Erythroblast (primary cell): ENCODE results near the gene GABRA5.

Experiments
- DNase-seq, 2 experiments: peaks; one replicate each; lab custom pipeline; 2025; lab: John Stamatoyannopoulos, UW
- GATA1 ChIP-seq: IDR thresholded peaks from 2 replicates; pipeline ENCODE4 v1.6.1; 2011; ENCODE audit warnings: low read depth, mild to moderate bottlenecking, control low read depth, low read length, moderate library complexity
- POLR2A ChIP-seq: IDR thresholded peaks from 2 replicates; pipeline ENCODE4 v1.6.1; 2011; ENCODE audit warnings: mild to moderate bottlenecking, low read length

GABRA5 gene

GRCh38 chr15:26910715-26911114, 43.9 kb downstream of the GABRA5 start:
- TF ChIP-seq POLR2A (no peak), GATA1 (no peak)
- DNase-seq: no peak

GRCh38 chr15:26921433-26921832, 54.6 kb downstream of the GABRA5 start:
- no peak for DNase-seq
- no peak for TF ChIP-seq GATA1
- no peak for TF ChIP-seq POLR2A

- TF ChIP-seq GATA1 (no peak), POLR2A (no peak)
- no peak for DNase-seq
These were observed 59.2 kb downstream of the GABRA5 start for GRCh38 chr15:26926081-26926480.

GRCh38 chr15:26928051-26928450, 61.2 kb downstream of the GABRA5 start:
- DNase-seq: no peak
- TF ChIP-seq POLR2A: no peak
- TF ChIP-seq GATA1: no peak

GRCh38 chr15:26929588-26929987, 62.7 kb downstream of the GABRA5 start:
- TF ChIP-seq POLR2A: no peak
- no peak for TF ChIP-seq GATA1
- DNase-seq: no peak

- no peak for DNase-seq
- TF ChIP-seq POLR2A (no peak), GATA1 (no peak)
These were observed 68.0 kb downstream of the GABRA5 start for GRCh38 chr15:26934848-26935247.

GRCh38 chr15:26935322-26935721, 68.5 kb downstream of the GABRA5 start:
- no peak for DNase-seq
- TF ChIP-seq POLR2A (no peak), GATA1 (no peak)

GRCh38 chr15:26936502-26936901, 69.6 kb downstream of the GABRA5 start:
- no peak for DNase-seq
- TF ChIP-seq GATA1 (no peak), POLR2A (no peak)

GRCh38 chr15:26937134-26937533, 70.3 kb downstream of the GABRA5 start:
- TF ChIP-seq GATA1 (no peak), POLR2A (no peak)
- no peak for DNase-seq

- no peak for DNase-seq
- TF ChIP-seq GATA1 (no peak), POLR2A (no peak)
These were observed 72.5 kb downstream of the GABRA5 start for GRCh38 chr15:26939398-26939797.

- TF ChIP-seq GATA1: no peak
- TF ChIP-seq POLR2A: no peak
- DNase-seq: no peak
These were observed 74.6 kb downstream of the GABRA5 start for GRCh38 chr15:26941489-26941888.

GRCh38 chr15:26943866-26944265, 77.0 kb downstream of the GABRA5 start:
- no peak for DNase-seq
- no peak for TF ChIP-seq GATA1
- no peak for TF ChIP-seq POLR2A

GRCh38 chr15:26945046-26945445, 78.2 kb downstream of the GABRA5 start:
- DNase-seq: no peak
- TF ChIP-seq GATA1 (no peak), POLR2A (no peak)

- TF ChIP-seq POLR2A: no peak
- no peak for TF ChIP-seq GATA1
- DNase-seq: no peak
These were observed 83.1 kb downstream of the GABRA5 start for GRCh38 chr15:26950001-26950400.

- DNase-seq: no peak
- TF ChIP-seq POLR2A (no peak), GATA1 (no peak)
These were observed 87.5 kb downstream of the GABRA5 start for GRCh38 chr15:26954403-26954802.
